Nephron progenitor cell (in vitro differentiated cells): Measurements from ENCODE around the gene ELMO1.

Experiments used
- DNase-seq: peaks from one replicate; pipeline ENCODE4 v3.0.0; 2021
- H3K27ac Mint-ChIP-seq: 2 replicates; pipeline ENCODE4 v1.8.0; 2021; ENCODE audit warnings: mild to moderate bottlenecking, moderate library complexity, mixed read lengths
- H3K27me3 Mint-ChIP-seq: 2 replicates; pipeline ENCODE4 v1.8.0; 2021; ENCODE audit warnings: mild to moderate bottlenecking, low read depth, mixed read lengths; ENCODE audit not compliant: poor library complexity
- H3K36me3 Mint-ChIP-seq: 2 replicates; pipeline ENCODE4 v1.8.0; 2021; ENCODE audit warnings: low read depth, mixed read lengths
- H3K4me1 Mint-ChIP-seq: 2 replicates; pipeline ENCODE4 v1.8.0; 2021; ENCODE audit warnings: mixed read lengths
- H3K4me3 Mint-ChIP-seq: 2 replicates; pipeline ENCODE4 v1.8.0; 2021; ENCODE audit warnings: mild to moderate bottlenecking, moderate library complexity, mixed read lengths
- H3K9me3 Mint-ChIP-seq: 2 replicates; pipeline ENCODE4 v1.8.0; 2021; ENCODE audit warnings: mild to moderate bottlenecking, moderate library complexity, mixed read lengths
- TF ChIP-seq, protein P1 (sequence below): fragments of 200-600 bp; sonication (generic); IDR thresholded peaks from 2 replicates; pipeline ENCODE4 v1.5.0; 2021; ENCODE audit warnings: antibody characterized with exemption

ELMO1 gene

GRCh38 chr7:37430171-37430570 is 18.5 kb downstream of the ELMO1 start:
- H3K27me3 Mint-ChIP-seq: peaks cover 6% of the 10 kb centered on the region
- no peak for DNase-seq
- H3K27ac Mint-ChIP-seq: no peak overlapping the region
- TF ChIP-seq, protein P1, sequence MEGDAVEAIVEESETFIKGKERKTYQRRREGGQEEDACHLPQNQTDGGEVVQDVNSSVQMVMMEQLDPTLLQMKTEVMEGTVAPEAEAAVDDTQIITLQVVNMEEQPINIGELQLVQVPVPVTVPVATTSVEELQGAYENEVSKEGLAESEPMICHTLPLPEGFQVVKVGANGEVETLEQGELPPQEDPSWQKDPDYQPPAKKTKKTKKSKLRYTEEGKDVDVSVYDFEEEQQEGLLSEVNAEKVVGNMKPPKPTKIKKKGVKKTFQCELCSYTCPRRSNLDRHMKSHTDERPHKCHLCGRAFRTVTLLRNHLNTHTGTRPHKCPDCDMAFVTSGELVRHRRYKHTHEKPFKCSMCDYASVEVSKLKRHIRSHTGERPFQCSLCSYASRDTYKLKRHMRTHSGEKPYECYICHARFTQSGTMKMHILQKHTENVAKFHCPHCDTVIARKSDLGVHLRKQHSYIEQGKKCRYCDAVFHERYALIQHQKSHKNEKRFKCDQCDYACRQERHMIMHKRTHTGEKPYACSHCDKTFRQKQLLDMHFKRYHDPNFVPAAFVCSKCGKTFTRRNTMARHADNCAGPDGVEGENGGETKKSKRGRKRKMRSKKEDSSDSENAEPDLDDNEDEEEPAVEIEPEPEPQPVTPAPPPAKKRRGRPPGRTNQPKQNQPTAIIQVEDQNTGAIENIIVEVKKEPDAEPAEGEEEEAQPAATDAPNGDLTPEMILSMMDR: no peak
- H3K9me3 Mint-ChIP-seq: no peaks in the 10 kb centered on the region
- no peaks in the 10 kb centered on the region for H3K36me3 Mint-ChIP-seq
- no peak overlapping the region for H3K4me3 Mint-ChIP-seq
- peaks cover 14% of the 10 kb centered on the region for H3K4me1 Mint-ChIP-seq

GRCh38 chr7:37429435-37429791 is 19.3 kb downstream of the ELMO1 start:
- DNase-seq: no peak
- Mint-ChIP-seq H3K4me1 (peaks cover 6% of the 10 kb centered on the region), H3K27me3 (peaks cover 6% of the 10 kb centered on the region)

GRCh38 chr7:37428681-37429434 is 19.8 kb downstream of the ELMO1 start:
- no peaks in the 10 kb centered on the region for H3K9me3 Mint-ChIP-seq
- peaks cover 3% of the 10 kb centered on the region for H3K4me1 Mint-ChIP-seq
- no peak overlapping the region for H3K4me3 Mint-ChIP-seq
- TF ChIP-seq, protein P1: no peak
- H3K27me3 Mint-ChIP-seq: peaks cover 6% of the 10 kb centered on the region
- no peaks in the 10 kb centered on the region for H3K36me3 Mint-ChIP-seq
- DNase-seq: no peak
- no peak overlapping the region for H3K27ac Mint-ChIP-seq

More at GRCh38 chr7:37429435-37429791, 19.3 kb downstream of the ELMO1 start:
- Mint-ChIP-seq H3K36me3 (no peaks in the 10 kb centered on the region), H3K9me3 (no peaks in the 10 kb centered on the region), H3K4me3 (no peak overlapping the region), H3K27ac (no peak overlapping the region)
- TF ChIP-seq, protein P1: no peak

DNA sequence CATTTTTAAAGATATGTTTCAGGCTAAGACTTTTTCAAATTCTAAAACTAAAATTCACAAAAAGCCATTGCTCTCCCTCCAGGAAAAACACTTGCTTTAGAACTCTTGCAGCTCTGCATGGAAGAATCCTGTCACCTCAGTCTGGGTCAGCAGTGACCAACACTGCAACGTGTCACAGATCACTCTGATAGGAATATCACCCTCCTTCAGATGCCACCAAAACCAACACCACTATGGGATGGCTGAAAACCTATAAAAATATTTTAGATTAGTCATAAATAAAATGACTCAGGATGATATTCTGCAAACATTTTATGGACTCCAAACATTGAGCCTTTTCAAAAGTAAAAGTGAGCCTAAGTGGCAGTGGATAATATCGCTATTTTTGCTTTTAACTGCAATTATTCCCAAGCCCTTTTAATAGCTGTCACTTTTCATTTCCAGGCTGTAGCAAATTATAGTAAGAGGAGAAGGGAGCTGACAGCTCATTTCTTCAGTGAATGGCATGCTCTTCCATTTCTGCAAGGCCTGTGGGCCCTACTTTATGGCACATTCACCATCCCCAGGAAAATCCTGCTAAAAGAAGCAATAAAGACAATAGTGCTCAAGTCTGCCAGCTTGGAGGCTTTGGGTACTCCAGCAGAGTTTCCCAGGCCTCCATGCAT is 21.3 kb downstream of the ELMO1 start:
- no peaks in the 10 kb centered on the region for H3K9me3 Mint-ChIP-seq
- no peaks in the 10 kb centered on the region for H3K36me3 Mint-ChIP-seq
- H3K27ac Mint-ChIP-seq: no peak overlapping the region
- H3K4me1 Mint-ChIP-seq: no peaks in the 10 kb centered on the region
- H3K27me3 Mint-ChIP-seq: peaks cover 3% of the 10 kb centered on the region
- no peak for DNase-seq
- H3K4me3 Mint-ChIP-seq: no peak overlapping the region
- TF ChIP-seq, protein P1: no peak

DNA sequence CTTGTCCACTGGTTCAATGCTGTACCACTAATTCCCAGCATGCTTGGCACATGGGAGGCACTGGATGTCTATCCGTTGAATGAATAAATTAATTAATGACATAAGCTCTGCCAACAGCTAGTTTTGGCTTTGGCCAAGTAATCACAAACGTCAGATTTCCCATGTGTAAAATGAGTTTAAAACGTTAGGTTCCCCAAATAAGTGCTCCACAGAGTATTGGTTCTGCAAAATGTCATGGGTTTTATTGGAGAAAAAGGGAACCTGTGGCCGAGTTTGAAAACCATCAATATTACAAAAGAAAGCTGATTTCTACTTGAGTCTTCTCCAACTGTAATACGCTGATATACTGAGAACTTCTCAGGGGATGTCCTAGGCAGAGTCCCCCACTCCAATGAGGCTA is 23.2 kb downstream of the ELMO1 start:
- Mint-ChIP-seq H3K4me1 (no peaks in the 10 kb centered on the region), H3K36me3 (no peaks in the 10 kb centered on the region), H3K27me3 (peaks cover 3% of the 10 kb centered on the region), H3K4me3 (no peak overlapping the region), H3K9me3 (no peaks in the 10 kb centered on the region), H3K27ac (no peak overlapping the region)
- DNase-seq: no peak
- TF ChIP-seq, protein P1: no peak
